ENCODE data around the gene MVK.

The MVK gene

GRCh38 chr12:109552971-109553370 is 20.6 kb upstream of the MVK start:
- H3K4me3 ChIP-seq (ENCODE audit: low read length) = no peak overlapping the region
- no peak for DNase-seq (ENCODE audit: low read depth)
- no peak for TF ChIP-seq CTCF (IDR thresholded peaks at IDR 0.05; ENCODE audit: insufficient read depth, low read depth, low read length, missing control alignments)

DNA sequence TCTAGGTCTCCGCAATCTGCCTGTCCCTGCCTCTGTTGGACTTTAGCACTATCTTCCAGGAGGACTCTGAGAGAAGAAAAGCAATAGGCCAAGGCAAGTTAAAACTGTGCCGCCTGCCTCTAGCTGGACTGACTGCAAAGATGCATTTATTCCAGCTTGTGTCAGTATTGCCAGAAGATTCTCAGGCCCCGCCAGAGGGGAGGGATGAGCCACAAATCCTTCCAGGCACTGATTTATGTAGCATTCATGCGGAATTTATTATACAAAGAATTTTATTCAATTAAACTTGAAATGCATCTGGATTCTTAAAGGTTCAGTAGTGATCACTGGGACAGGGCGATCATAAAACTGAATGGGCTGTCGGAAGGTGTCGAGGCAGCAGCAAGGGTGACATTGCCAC is 20.1 kb upstream of the MVK start:
- TF ChIP-seq CTCF (IDR thresholded peaks at IDR 0.05; ENCODE audit: insufficient read depth, low read depth, low read length, missing control alignments) = no peak
- H3K4me3 ChIP-seq (ENCODE audit: low read length) = no peak overlapping the region
- no peak for DNase-seq (ENCODE audit: low read depth)

- no peak for DNase-seq (ENCODE audit: low read depth)
- no peak overlapping the region for H3K4me3 ChIP-seq (ENCODE audit: low read length)
- no peak for TF ChIP-seq CTCF (IDR thresholded peaks at IDR 0.05; ENCODE audit: insufficient read depth, low read depth, low read length, missing control alignments)
Measured at GRCh38 chr12:109553906-109554500, 19.6 kb upstream of the MVK start.

DNA sequence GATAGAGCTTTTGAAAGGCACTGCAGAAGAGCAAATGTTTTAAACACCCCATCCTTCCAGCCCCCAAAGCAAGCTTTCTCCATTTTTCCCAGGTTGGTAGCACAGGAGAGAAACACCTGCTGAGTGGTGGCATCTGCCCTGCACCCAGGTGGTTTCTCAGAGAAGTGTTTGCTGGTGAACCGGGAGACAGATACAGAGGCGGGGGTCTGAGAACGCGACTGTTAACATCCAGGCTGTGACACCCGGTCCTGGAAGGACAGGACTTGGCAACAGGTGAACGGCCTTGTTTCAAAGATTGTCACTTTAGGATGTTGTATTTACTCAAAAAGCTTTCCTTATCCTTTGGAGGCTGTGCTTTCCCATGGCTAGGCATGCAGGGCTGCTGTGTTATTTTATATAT is 18.8 kb upstream of the MVK start:
- H3K4me3 ChIP-seq (ENCODE audit: low read length) = no peak overlapping the region
- no peak for DNase-seq (ENCODE audit: low read depth)
- TF ChIP-seq CTCF (IDR thresholded peaks at IDR 0.05; ENCODE audit: insufficient read depth, low read depth, low read length, missing control alignments) = no peak

GRCh38 chr12:109555431-109556315 is 17.9 kb upstream of the MVK start:
- TF ChIP-seq CTCF (IDR thresholded peaks at IDR 0.05; ENCODE audit: insufficient read depth, low read depth, low read length, missing control alignments) = no peak
- H3K4me3 ChIP-seq (ENCODE audit: low read length) = no peak overlapping the region
- no peak for DNase-seq (ENCODE audit: low read depth)

GRCh38 chr12:109557200-109557599 is 16.4 kb upstream of the MVK start:
- TF ChIP-seq CTCF (IDR thresholded peaks at IDR 0.05; ENCODE audit: insufficient read depth, low read depth, low read length, missing control alignments) = no peak
- no peak for DNase-seq (ENCODE audit: low read depth)
- H3K4me3 ChIP-seq (ENCODE audit: low read length) = no peak overlapping the region
